ENCODE measurements around the gene MT1M. TPM values are rescaled to one million over a fixed set of nuclear protein-coding genes. Genes with fewer than 3 reads are reported as not detected.

MT1M gene
- total RNA-seq, 4 donors from 2014 or later: 43.1 to 339 (median 186) TPM

GRCh38 chr16:56677474-56677873 is 45.0 kb downstream of the MT1M start:
- ATAC-seq (ENCODE audit: low FRiP score): no peak
- no peak for DNase-seq (ENCODE audit: low spot score)
- TF ChIP-seq CTCF (IDR thresholded peaks at IDR 0.05): no peak

DNA sequence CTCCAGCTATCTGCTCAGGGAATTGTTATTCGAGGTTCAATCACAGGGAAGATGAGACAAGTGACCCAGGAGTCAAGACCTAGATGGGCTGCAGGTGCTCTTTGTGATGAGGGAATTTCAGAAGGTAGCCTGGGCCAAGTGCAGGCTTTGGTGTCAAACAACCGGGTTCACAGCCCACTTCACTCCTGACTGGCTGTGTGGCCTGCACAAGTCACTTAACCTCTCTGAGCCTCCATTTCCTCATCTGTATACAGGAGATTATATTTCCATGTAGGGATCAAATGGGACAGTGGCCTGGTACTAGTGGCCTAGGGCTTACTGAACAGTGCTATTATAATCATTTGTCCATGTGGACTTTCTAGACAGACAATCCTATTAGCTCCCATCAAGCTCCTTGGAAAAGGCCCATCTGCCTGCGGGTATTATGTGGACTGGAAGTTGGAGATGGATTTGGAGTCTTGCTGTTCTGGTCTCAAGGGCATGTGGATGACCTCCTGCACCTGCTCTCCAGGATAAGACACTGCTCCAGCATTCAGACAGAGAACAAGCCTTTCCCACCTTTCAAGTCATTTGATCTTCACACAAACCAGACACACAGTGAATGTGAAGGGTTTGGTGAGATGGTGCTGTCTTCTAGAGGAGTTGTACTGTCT is 46.7 kb downstream of the MT1M start:
- DNase-seq (ENCODE audit: low spot score) (no peak), ATAC-seq (ENCODE audit: low FRiP score) (no peak)

GRCh38 chr16:56679818-56680217 is 47.4 kb downstream of the MT1M start:
- no peak for TF ChIP-seq CTCF (IDR thresholded peaks at IDR 0.05)
- ATAC-seq (ENCODE audit: low FRiP score): no peak
- DNase-seq (ENCODE audit: low spot score): no peak

More for the DNA sequence above, 46.7 kb downstream of the MT1M start:
- no peak for TF ChIP-seq CTCF (IDR thresholded peaks at IDR 0.05)

DNA sequence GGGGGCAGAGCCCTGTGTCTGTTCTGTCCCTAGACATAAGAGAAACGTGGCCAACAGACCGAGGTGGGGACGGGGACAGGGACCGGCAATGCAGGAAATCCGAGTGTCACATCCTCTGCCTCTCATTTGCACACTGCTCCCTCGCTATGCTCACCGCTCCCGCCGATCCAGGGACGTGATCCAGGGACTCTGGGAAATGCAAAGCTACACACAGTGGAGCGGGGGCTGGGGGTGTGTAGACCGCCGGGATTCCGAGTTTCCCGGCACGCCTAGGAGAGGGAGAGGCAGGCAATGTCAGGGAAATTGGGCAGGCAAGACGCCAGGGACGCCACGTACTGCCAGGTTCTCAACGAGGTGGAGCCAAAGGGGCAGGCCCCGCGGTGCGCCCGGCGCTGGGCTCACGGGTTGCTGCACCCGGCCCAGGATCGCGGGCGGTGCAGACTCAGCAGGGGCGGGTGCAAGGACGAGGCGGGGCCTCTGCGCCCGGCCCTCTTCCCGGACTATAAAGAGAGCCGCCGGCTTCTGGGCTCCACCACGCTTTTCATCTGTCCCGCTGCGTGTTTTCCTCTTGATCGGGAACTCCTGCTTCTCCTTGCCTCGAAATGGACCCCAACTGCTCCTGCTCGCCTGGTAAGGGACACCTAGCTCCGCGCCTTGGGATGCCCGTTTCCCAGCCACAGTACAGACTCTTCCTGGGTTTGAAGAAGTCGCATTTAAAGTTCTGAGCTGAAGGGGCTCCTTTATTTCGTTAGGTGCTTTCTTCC is 49.7 kb downstream of the MT1M start, which contains the start of gene MT1X:
Gene MT1X, plus strand, starts transcription at position 532 of the 764 bp plus-strand sequence. Its CDS starts 71 bp downstream, at position 603.
- DNase-seq (ENCODE audit: low spot score) (peak; percentile 92), ATAC-seq (ENCODE audit: low FRiP score) (peak; percentile 93)
- TF ChIP-seq CTCF (IDR thresholded peaks at IDR 0.05): no peak

DNA sequence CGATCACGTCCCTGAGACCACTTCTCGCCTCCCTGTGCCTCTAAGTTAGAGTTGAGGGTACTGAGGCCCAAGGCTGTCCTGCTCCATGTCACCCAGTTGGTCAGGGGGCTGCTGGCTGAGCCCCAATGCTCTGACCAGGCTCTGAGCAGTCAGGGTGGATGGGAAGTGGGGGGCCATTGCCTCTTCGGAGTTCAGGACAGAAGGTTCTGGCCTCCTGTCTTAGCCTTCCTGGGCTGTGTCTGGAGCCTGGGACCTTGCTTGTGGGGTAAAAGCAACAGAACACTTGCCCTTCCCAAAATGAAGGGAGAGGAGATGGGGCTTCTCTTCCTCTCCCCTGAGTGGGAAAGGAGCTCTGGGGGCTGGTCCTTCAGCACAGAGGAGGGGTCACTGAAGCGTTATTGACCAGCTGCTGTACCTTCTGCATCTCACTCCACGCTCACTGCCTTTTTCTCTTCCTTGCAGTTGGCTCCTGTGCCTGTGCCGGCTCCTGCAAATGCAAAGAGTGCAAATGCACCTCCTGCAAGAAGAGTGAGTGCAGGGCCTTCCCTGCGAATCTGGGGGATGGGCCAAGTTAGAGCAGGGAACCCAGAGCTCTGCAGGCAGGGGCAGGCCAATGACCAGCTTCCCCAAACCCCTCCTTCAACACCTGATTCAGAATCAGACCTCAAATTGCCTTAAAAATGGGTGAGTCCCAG is 50.4 kb downstream of the MT1M start:
- TF ChIP-seq CTCF (IDR thresholded peaks at IDR 0.05): no peak
- no peak for DNase-seq (ENCODE audit: low spot score)
- ATAC-seq (ENCODE audit: low FRiP score): no peak

Other genes starting within 250 kb of the MT1M start
- gene AMFR, start 207.1 kb upstream of the MT1M start, total RNA-seq: 100 to 1,000 TPM; 126 to 215 (median 162) TPM
- 10 to 100 TPM; 41.6 to 53.4 (median 46.0) TPM for gene NUDT21, start 181.3 kb upstream of the MT1M start, total RNA-seq
- 10 to 100 TPM; 19.1 to 58.2 (median 30.9) TPM for gene OGFOD1, start 181.1 kb upstream of the MT1M start, total RNA-seq
- gene BBS2, start 112.6 kb upstream of the MT1M start, total RNA-seq: 10 to 100 TPM; 21.9 to 51.9 (median 37.5) TPM
- gene MT4, start 67.6 kb upstream of the MT1M start, total RNA-seq: not detected
- not detected for gene MT3, start 43.1 kb upstream of the MT1M start, total RNA-seq
- 1,000 to 10,000 TPM in 2 of 4 donors, 100 to 1,000 TPM in 2; 301 to 1,668 (median 935) TPM for gene MT2A, start 24.1 kb upstream of the MT1M start, total RNA-seq
- gene MT1E, start 6.9 kb upstream of the MT1M start, total RNA-seq: 1,000 to 10,000 TPM in 2 of 4 donors, 100 to 1,000 TPM in 2; 386 to 3,925 (median 1,028) TPM
- 1,000 to 10,000 TPM in 1 of 4 donors, 100 to 1,000 TPM in 2, 10 to 100 TPM in 1; 88.4 to 1,854 (median 643) TPM for gene MT1A, start 6.0 kb downstream of the MT1M start, total RNA-seq
- not detected for gene MT1B, start 19.2 kb downstream of the MT1M start, total RNA-seq
- 100 to 1,000 TPM in 1 of 4 donors, 10 to 100 TPM in 2, 1 to 10 TPM in 1; 9.8 to 199 (median 43.6) TPM for gene MT1F, start 25.3 kb downstream of the MT1M start, total RNA-seq
- 1,000 to 10,000 TPM in 1 of 4 donors, 100 to 1,000 TPM in 1, 10 to 100 TPM in 2; 31.4 to 1,270 (median 197) TPM for gene MT1G, start 35.4 kb downstream of the MT1M start, total RNA-seq
- gene MT1H, start 37.2 kb downstream of the MT1M start, total RNA-seq: 10 to 100 TPM in 2 of 4 donors, not detected in 2; 11.9 to 23.3 TPM
- 1,000 to 10,000 TPM; 1,336 to 3,452 (median 1,838) TPM for gene MT1X, start 49.8 kb downstream of the MT1M start, total RNA-seq
- 10 to 100 TPM; 21.6 to 55.5 (median 37.7) TPM for gene NUP93, start 97.5 kb downstream of the MT1M start, total RNA-seq
- gene SLC12A3, start 232.5 kb downstream of the MT1M start, total RNA-seq: not detected

All from omental fat pad (tissue), 4 donors.